ENCODE data around the gene MAOA.

The MAOA gene

GRCh38 chrX:43758044-43758443, 101.9 kb downstream of the MAOA start:
- TF ChIP-seq CTCF (IDR thresholded peaks at IDR 0.05; ENCODE audit: low read length) (no peak), EZH2 (IDR thresholded peaks at IDR 0.05; ENCODE audit: borderline replicate concordance, low read length) (no peak)
- Histone ChIP-seq H3K9me2 (ENCODE audit: low read depth, low read length) (no peaks in the 10 kb centered on the region), H3K4me3 (ENCODE audit: low read depth, low read length, poor library complexity, severe bottlenecking) (no peak overlapping the region), H3K9me3 (ENCODE audit: low read length) (no peaks in the 10 kb centered on the region), H3K27me3 (ENCODE audit: insufficient read depth, low read length) (no peaks in the 10 kb centered on the region), H3K4me2 (ENCODE audit: low read length) (no peak overlapping the region), H3F3A (ENCODE audit: insufficient read depth, low read length) (no peaks in the 10 kb centered on the region), H3K9ac (ENCODE audit: low read length) (no peak overlapping the region), H3K79me2 (ENCODE audit: insufficient read depth, low read length) (no peaks in the 10 kb centered on the region), H3K27ac (ENCODE audit: low read depth, low read length, poor library complexity, severe bottlenecking) (no peak overlapping the region), H3K36me3 (ENCODE audit: insufficient read depth, low read length) (no peaks in the 10 kb centered on the region), H2AFZ (ENCODE audit: low read length) (no peak overlapping the region), H4K20me1 (ENCODE audit: insufficient read depth, low read length) (no peaks in the 10 kb centered on the region), H3K4me1 (ENCODE audit: insufficient read depth, low read length, severe bottlenecking) (no peaks in the 10 kb centered on the region)

GRCh38 chrX:43785930-43786591, 130.0 kb downstream of the MAOA start:
- Histone ChIP-seq H2AFZ (ENCODE audit: low read length) (no peak overlapping the region), H3K79me2 (ENCODE audit: insufficient read depth, low read length) (no peaks in the 10 kb centered on the region), H3F3A (ENCODE audit: insufficient read depth, low read length) (no peaks in the 10 kb centered on the region), H3K9me3 (ENCODE audit: low read length) (no peaks in the 10 kb centered on the region), H3K4me2 (ENCODE audit: low read length) (no peak overlapping the region), H3K4me1 (ENCODE audit: insufficient read depth, low read length, severe bottlenecking) (no peaks in the 10 kb centered on the region), H3K9ac (ENCODE audit: low read length) (no peak overlapping the region), H3K27me3 (ENCODE audit: insufficient read depth, low read length) (no peaks in the 10 kb centered on the region), H3K9me2 (ENCODE audit: low read depth, low read length) (no peaks in the 10 kb centered on the region), H3K36me3 (ENCODE audit: insufficient read depth, low read length) (no peaks in the 10 kb centered on the region), H3K4me3 (ENCODE audit: low read depth, low read length, poor library complexity, severe bottlenecking) (no peak overlapping the region), H3K27ac (ENCODE audit: low read depth, low read length, poor library complexity, severe bottlenecking) (no peak overlapping the region), H4K20me1 (ENCODE audit: insufficient read depth, low read length) (no peaks in the 10 kb centered on the region)
- TF ChIP-seq CTCF (IDR thresholded peaks at IDR 0.05; ENCODE audit: low read length), result no peak
